Heart left ventricle (tissue), 13 donors: ENCODE measurements around the gene FCRLA.

Experiments
- CTCF ChIP-seq, 12 donors: fragments of 200-600 bp; sonication (generic) in 4 of 12; IDR thresholded peaks; one replicate each; pipeline versions ENCODE4 v1.5.0 to v1.8.0; 2018 to 2022; ENCODE audit warnings: antibody characterized with exemption in 12 of 12, mild to moderate bottlenecking in 5 of 12
- POLR2A ChIP-seq, 2 donors: fragments of 450-650 bp; IDR thresholded peaks; one replicate each; pipeline ENCODE4 v1.6.1; 2017; ENCODE audit warnings: antibody characterized with exemption in 2 of 2, mild to moderate bottlenecking in 2 of 2, moderate library complexity in 2 of 2
- donor health status: ischemic (EF 13 %, LVEDD 7.1; RV severe dilation, severe dysfunction).
- donor health status: DM: no; HTN: yes; CAD: no.
- donor health status: DM: no; HTN: no; CAD: no.
- donor health status: ischemic (EF 25% LVEDD 6.9; RV normal size, moderate dysfunction).
- donor health status: ischemic (EF 25% LVEDD 5.7; RV mildly dilated, moderate dysfunction).
- donor health status: ischemic (EF 35%, LVEDD 5.7; RV mildly dilated, moderate dysfunction).
- donor health status: nonischemic (EF 11% LVEDD 7.7; RV severe dilation, severe dysfunction).
- donor health status: DM: yes; HTN: yes; CAD: no.
- donor health status: PGD.
- donor health status: ischemic (EF 29% LVEDD 5.4; RV normal size, mild dysfunction).
- donor health status: nonischemic (EF 23%, LVEDD 6.1; RV moderate dilation, normal function).

- TF ChIP-seq CTCF (IDR thresholded peaks at IDR 0.05) (no peak), POLR2A (IDR thresholded peaks at IDR 0.05) (no peak)
Measured at GRCh38 chr1:161740921-161741320, 33.9 kb downstream of the FCRLA start.
